Retinal pigment epithelial cell (primary cell): ENCODE data around the gene PI4KA.

Experiments
- DNase-seq: peaks from one replicate; pipeline ENCODE4 v3.0.0-alpha.2; 2010; ENCODE audit warnings: low read depth
- H3K4me3 ChIP-seq: 2 replicates; pipeline ENCODE4 v1.5.1; 2011; ENCODE audit warnings: mild to moderate bottlenecking, low read length, control low read depth, moderate library complexity
- CTCF ChIP-seq: conservative IDR thresholded peaks from 2 replicates; pipeline ENCODE4 v1.5.1; 2011; ENCODE audit warnings: low read depth, low read length, control low read depth, inconsistent platforms

PI4KA gene

GRCh38 chr22:20786536-20786979, 72.1 kb downstream of the PI4KA start:
- DNase-seq = no peak
- no peak for TF ChIP-seq CTCF
- H3K4me3 ChIP-seq = no peak overlapping the region

GRCh38 chr22:20786048-20786447, 72.6 kb downstream of the PI4KA start:
- DNase-seq = no peak

GRCh38 chr22:20785415-20785814, 73.2 kb downstream of the PI4KA start:
- DNase-seq = no peak
- no peak overlapping the region for H3K4me3 ChIP-seq
- no peak for TF ChIP-seq CTCF

More at GRCh38 chr22:20786048-20786447, 72.6 kb downstream of the PI4KA start:
- H3K4me3 ChIP-seq = no peak overlapping the region
- TF ChIP-seq CTCF = no peak

GRCh38 chr22:20783844-20784723, 74.5 kb downstream of the PI4KA start:
- peak; percentile 81 for TF ChIP-seq CTCF
- DNase-seq = no peak
- H3K4me3 ChIP-seq = no peak overlapping the region

GRCh38 chr22:20783300-20783673, 75.3 kb downstream of the PI4KA start:
- TF ChIP-seq CTCF = no peak
- no peak overlapping the region for H3K4me3 ChIP-seq

GRCh38 chr22:20782596-20783299, 75.9 kb downstream of the PI4KA start:
- TF ChIP-seq CTCF = no peak
- no peak for DNase-seq
- no peak overlapping the region for H3K4me3 ChIP-seq

More at GRCh38 chr22:20783300-20783673, 75.3 kb downstream of the PI4KA start:
- no peak for DNase-seq
